Hepatocyte (in vitro differentiated cells): Measurements from ENCODE around the gene KLHDC1. TPM values are rescaled to one million over a fixed set of nuclear protein-coding genes. Genes with fewer than 3 reads are reported as not detected.
A peak's percentile ranks its signal among the peaks of the same experiment; 100 is the strongest.
"Not testable (repeated sequence)": the region's sequence is repeated elsewhere in the genome, so short reads cannot be mapped to it uniquely, and the experiment has no call there.

Source experiments
- DNase-seq: peaks from one replicate; pipeline ENCODE4 v3.0.0-alpha.2; 2016; ENCODE audit warnings: low spot score
- H2AFZ ChIP-seq: fragments of 200-600 bp; sonication (generic); 2 replicates; pipeline ENCODE4 v1.6.0; 2016; ENCODE audit warnings: antibody characterized with exemption, mild to moderate bottlenecking
- H3K27ac ChIP-seq: fragments of 200-600 bp; sonication (generic); 2 replicates; pipeline ENCODE4 v1.5.1; 2016; ENCODE audit warnings: mild to moderate bottlenecking
- H3K27me3 ChIP-seq: fragments of 200-600 bp; sonication (generic); 2 replicates; pipeline ENCODE4 v1.6.1; 2016
- H3K36me3 ChIP-seq: fragments of 200-600 bp; sonication (generic); replicated peaks from 2 replicates; pipeline ENCODE4 v1.5.1; 2016; ENCODE audit warnings: low read depth; ENCODE audit not compliant: insufficient read depth
- H3K4me1 ChIP-seq: fragments of 200-600 bp; sonication (generic); 2 replicates; pipeline ENCODE4 v1.5.1; 2016; ENCODE audit warnings: mild to moderate bottlenecking, moderate library complexity; ENCODE audit not compliant: insufficient read depth
- H3K4me2 ChIP-seq: fragments of 200-600 bp; sonication (generic); 2 replicates; pipeline ENCODE4 v1.6.0; 2016
- H3K4me3 ChIP-seq: fragments of 200-600 bp; sonication (generic); 2 replicates; pipeline ENCODE4 v1.5.1; 2016; ENCODE audit warnings: mild to moderate bottlenecking
- H3K79me2 ChIP-seq: fragments of 200-600 bp; sonication (generic); 2 replicates; pipeline ENCODE4 v1.6.0; 2017; ENCODE audit warnings: mild to moderate bottlenecking
- H3K9me2 ChIP-seq: fragments of 200-600 bp; sonication (generic); replicated peaks from 2 replicates; pipeline ENCODE4 v1.6.0; 2017; ENCODE audit warnings: mild to moderate bottlenecking; ENCODE audit not compliant: insufficient read depth
- H3K9me3 ChIP-seq: fragments of 200-600 bp; sonication (generic); 2 replicates; pipeline ENCODE4 v1.5.1; 2016; ENCODE audit warnings: low read depth, mild to moderate bottlenecking
- H4K20me1 ChIP-seq: fragments of 200-600 bp; sonication (generic); 2 replicates; pipeline ENCODE4 v1.6.0; 2016; ENCODE audit warnings: mild to moderate bottlenecking; ENCODE audit not compliant: insufficient read depth, poor library complexity, severe bottlenecking
- EZH2 ChIP-seq: fragments of 200-600 bp; sonication (generic); IDR thresholded peaks from 2 replicates; pipeline ENCODE4 v1.6.1; 2016; ENCODE audit warnings: antibody characterized with exemption, mild to moderate bottlenecking, borderline replicate concordance
- EZH2phosphoT487 ChIP-seq: fragments of 200-600 bp; sonication (generic); IDR thresholded peaks from one replicate; pipeline ENCODE4 v1.6.1; 2018; ENCODE audit warnings: antibody characterized with exemption, mild to moderate bottlenecking, low read depth, moderate library complexity; ENCODE audit not compliant: unreplicated experiment, severe bottlenecking
- WGBS: methylation state at CpG from one replicate; pipeline ENCODE4 v1.1.6; 2016; ENCODE audit warnings: low lambda C conversion rate; ENCODE audit errors: missing lambda C conversion rate; 5-methylcytosine and 5-hydroxymethylcytosine counted together
- polyA plus RNA-seq: library from polyadenylated mRNA; unstranded; fragments of >200 nt; fragmentation: Nextera tagmentation; extraction: Ambion mirVana; gene quantifications from 2 replicates; pipeline ENCODE4 v1.2.1, GENCODE V29; 2016
- total RNA-seq: library from RNA; depleted of rRNA; stranded (reverse); fragments of >200 nt; gene quantifications from 2 replicates; pipeline ENCODE4 v1.2.3, GENCODE V29; 2014
- TF ChIP-seq, protein P1 (sequence below): fragments of 200-600 bp; sonication (generic); IDR thresholded peaks from 2 replicates; pipeline ENCODE4 v1.5.1; 2016; ENCODE audit warnings: antibody characterized with exemption, mild to moderate bottlenecking; ENCODE audit not compliant: poor library complexity

The KLHDC1 gene
- total and polyA plus RNA-seq, 2 experiments from 2014 or later = 4.6 to 5.4 TPM

GRCh38 chr14:49770212-49770817, 77.4 kb downstream of the KLHDC1 start:
- H3K9me3 ChIP-seq = no peaks in the 10 kb centered on the region
- H3K4me1 ChIP-seq = peaks cover 26% of the 10 kb centered on the region
- H3K27ac ChIP-seq = peak overlapping the region; percentile 100
- TF ChIP-seq EZH2 (no peak), EZH2phosphoT487 (no peak)
- TF ChIP-seq, protein P1, sequence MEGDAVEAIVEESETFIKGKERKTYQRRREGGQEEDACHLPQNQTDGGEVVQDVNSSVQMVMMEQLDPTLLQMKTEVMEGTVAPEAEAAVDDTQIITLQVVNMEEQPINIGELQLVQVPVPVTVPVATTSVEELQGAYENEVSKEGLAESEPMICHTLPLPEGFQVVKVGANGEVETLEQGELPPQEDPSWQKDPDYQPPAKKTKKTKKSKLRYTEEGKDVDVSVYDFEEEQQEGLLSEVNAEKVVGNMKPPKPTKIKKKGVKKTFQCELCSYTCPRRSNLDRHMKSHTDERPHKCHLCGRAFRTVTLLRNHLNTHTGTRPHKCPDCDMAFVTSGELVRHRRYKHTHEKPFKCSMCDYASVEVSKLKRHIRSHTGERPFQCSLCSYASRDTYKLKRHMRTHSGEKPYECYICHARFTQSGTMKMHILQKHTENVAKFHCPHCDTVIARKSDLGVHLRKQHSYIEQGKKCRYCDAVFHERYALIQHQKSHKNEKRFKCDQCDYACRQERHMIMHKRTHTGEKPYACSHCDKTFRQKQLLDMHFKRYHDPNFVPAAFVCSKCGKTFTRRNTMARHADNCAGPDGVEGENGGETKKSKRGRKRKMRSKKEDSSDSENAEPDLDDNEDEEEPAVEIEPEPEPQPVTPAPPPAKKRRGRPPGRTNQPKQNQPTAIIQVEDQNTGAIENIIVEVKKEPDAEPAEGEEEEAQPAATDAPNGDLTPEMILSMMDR = no peak
- H2AFZ ChIP-seq = no peak overlapping the region
- no peaks in the 10 kb centered on the region for H3K27me3 ChIP-seq
- peak; percentile 71 for DNase-seq
- no peak overlapping the region for H3K4me3 ChIP-seq
- H3K9me2 ChIP-seq = no peaks in the 10 kb centered on the region
- no peaks in the 10 kb centered on the region for H4K20me1 ChIP-seq
- peak overlapping the region; percentile 80 for H3K4me2 ChIP-seq
- 46% methylated on average over 4 of the region's 4 CpGs for WGBS
- peaks cover 64% of the 10 kb centered on the region for H3K79me2 ChIP-seq
- no peaks in the 10 kb centered on the region for H3K36me3 ChIP-seq

- WGBS = 81% methylated on average over 10 of the region's 10 CpGs
- not testable (repeated sequence) for H3K9me2 ChIP-seq, H2AFZ ChIP-seq, H3K36me3 ChIP-seq, H4K20me1 ChIP-seq, H3K27me3 ChIP-seq, H3K9me3 ChIP-seq, H3K4me3 ChIP-seq, DNase-seq
- Histone ChIP-seq H3K4me1 (peaks cover 22% of the 10 kb centered on the region), H3K79me2 (peaks cover 69% of the 10 kb centered on the region), H3K27ac (peak overlapping the region; percentile 22), H3K4me2 (peak overlapping the region; percentile 80)
Measured at GRCh38 chr14:49771691-49772090, 78.8 kb downstream of the KLHDC1 start.

- 100% methylated on average over 1 of the region's 1 CpG for WGBS
- peaks cover 60% of the 10 kb centered on the region for H3K79me2 ChIP-seq
- H3K4me1 ChIP-seq = peaks cover 16% of the 10 kb centered on the region
- H4K20me1 ChIP-seq = no peaks in the 10 kb centered on the region
- no peaks in the 10 kb centered on the region for H3K9me2 ChIP-seq
- no peaks in the 10 kb centered on the region for H3K36me3 ChIP-seq
- no peak overlapping the region for H3K4me3 ChIP-seq
- no peaks in the 10 kb centered on the region for H3K27me3 ChIP-seq
- no peak overlapping the region for H3K27ac ChIP-seq
- H3K9me3 ChIP-seq = no peaks in the 10 kb centered on the region
- no peak overlapping the region for H2AFZ ChIP-seq
- H3K4me2 ChIP-seq = no peak overlapping the region
- no peak for DNase-seq
- TF ChIP-seq, protein P1 = no peak
- TF ChIP-seq EZH2phosphoT487 = no peak
- no peak for TF ChIP-seq EZH2
Measured at GRCh38 chr14:49774106-49774505, 81.2 kb downstream of the KLHDC1 start.

GRCh38 chr14:49778421-49778820, 85.5 kb downstream of the KLHDC1 start:
- H3K27me3 ChIP-seq = no peaks in the 10 kb centered on the region
- no peak overlapping the region for H2AFZ ChIP-seq
- H3K4me1 ChIP-seq = no peaks in the 10 kb centered on the region
- no peak overlapping the region for H3K27ac ChIP-seq
- 100% methylated on average over 2 of the region's 2 CpGs for WGBS
- H3K9me3 ChIP-seq = no peaks in the 10 kb centered on the region
- no peaks in the 10 kb centered on the region for H3K9me2 ChIP-seq
- H3K79me2 ChIP-seq = peaks cover 21% of the 10 kb centered on the region
- no peak for DNase-seq
- H3K4me2 ChIP-seq = no peak overlapping the region
- no peaks in the 10 kb centered on the region for H4K20me1 ChIP-seq
- TF ChIP-seq EZH2 = no peak
- no peak for TF ChIP-seq EZH2phosphoT487
- TF ChIP-seq, protein P1 = no peak
- H3K4me3 ChIP-seq = no peak overlapping the region
- H3K36me3 ChIP-seq = no peaks in the 10 kb centered on the region

DNA sequence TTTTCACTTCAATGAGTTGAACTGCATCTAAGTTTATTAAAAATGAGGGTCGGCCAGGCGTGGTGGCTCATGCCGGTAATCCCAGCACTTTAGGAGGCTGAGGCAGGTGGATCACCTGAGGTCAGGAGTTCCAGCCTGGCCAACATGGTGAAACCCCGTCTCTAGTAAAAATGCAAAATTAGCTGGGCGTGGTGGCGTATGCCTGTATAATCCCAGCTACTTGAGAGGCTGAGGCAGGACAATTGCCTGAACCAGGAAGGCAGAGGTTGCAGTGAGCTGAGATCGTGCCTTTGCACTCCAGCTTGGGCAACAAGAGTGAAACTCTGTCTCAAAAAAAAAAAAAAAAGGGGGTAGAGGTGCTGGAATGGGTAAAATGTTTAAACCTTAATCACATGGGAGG, 88.1 kb downstream of the KLHDC1 start:
- not testable (repeated sequence) for H3K9me2 ChIP-seq, H3K9me3 ChIP-seq, H2AFZ ChIP-seq, DNase-seq, H3K4me1 ChIP-seq, H3K36me3 ChIP-seq, H3K4me2 ChIP-seq, H3K27ac ChIP-seq, H3K27me3 ChIP-seq, H4K20me1 ChIP-seq, H3K79me2 ChIP-seq, H3K4me3 ChIP-seq
- 94% methylated on average over 7 of the region's 7 CpGs for WGBS
